Lung (tissue), 12 donors: Measurements from ENCODE around the gene MT1HL1. TPM values are rescaled to one million over a fixed set of nuclear protein-coding genes. Genes with fewer than 3 reads are reported as not detected.

Source experiments
- ATAC-seq: fragments of 200-7000 bp; cut with Tn5 transposase; one replicate; pipeline ENCODE4 v1.9.1; 2020; ENCODE audit warnings: moderate number of reproducible peaks; ENCODE audit not compliant: insufficient read depth, low FRiP score
- DNase-seq, 3 donors: peaks; one replicate each; pipeline ENCODE4 v3.0.0-alpha.2; 2013 to 2017
- H3K27ac ChIP-seq, 2 donors: one replicate each; pipeline ENCODE4 v1.5.1; 2013; ENCODE audit warnings: mild to moderate bottlenecking in 2 of 2, moderate library complexity in 2 of 2, control low read depth in 1 of 2, inconsistent platforms in 1 of 2, low read depth in 1 of 2, low read length in 1 of 2
- H3K27me3 ChIP-seq, 3 donors: one replicate each; pipeline ENCODE4 v1.5.1; 2013; ENCODE audit warnings: low read length in 2 of 3; ENCODE audit not compliant: control insufficient read depth in 3 of 3, insufficient read depth in 3 of 3
- H3K36me3 ChIP-seq, 4 donors: one replicate each; pipeline ENCODE4 v1.5.1; 2013; ENCODE audit warnings: low read length in 4 of 4, mild to moderate bottlenecking in 1 of 4, moderate library complexity in 1 of 4; ENCODE audit not compliant: control insufficient read depth in 4 of 4, insufficient read depth in 4 of 4
- H3K4me1 ChIP-seq, 5 donors: one replicate each; pipeline ENCODE4 v1.5.1; 2013; ENCODE audit warnings: low read length in 5 of 5, mild to moderate bottlenecking in 2 of 5, moderate library complexity in 1 of 5; ENCODE audit not compliant: control insufficient read depth in 5 of 5, insufficient read depth in 5 of 5
- H3K4me3 ChIP-seq: one replicate; pipeline ENCODE4 v1.5.1; 2013; ENCODE audit warnings: mild to moderate bottlenecking, control low read depth, moderate library complexity
- H3K9ac ChIP-seq, 2 donors: one replicate each; pipeline ENCODE4 v1.5.1; 2013; ENCODE audit warnings: low read length in 2 of 2, control low read depth in 1 of 2; ENCODE audit not compliant: insufficient read depth in 1 of 2
- H3K9me3 ChIP-seq, 4 donors: one replicate each; pipeline ENCODE4 v1.5.1; 2013; ENCODE audit warnings: low read length in 3 of 4, mild to moderate bottlenecking in 1 of 4, moderate library complexity in 1 of 4; ENCODE audit not compliant: control insufficient read depth in 4 of 4, insufficient read depth in 3 of 4
- CTCF ChIP-seq: IDR thresholded peaks from 2 replicates; pipeline ENCODE4 v1.5.1; 2012; ENCODE audit warnings: mild to moderate bottlenecking; ENCODE audit errors: control extremely low read depth, extremely low read depth
- WGBS, 2 donors: extraction: QIAGEN DNeasy Blood & Tissue Kit; methylation state at CpG; one replicate each; pipeline ENCODE4 v1.1.7; 2013; 5-methylcytosine and 5-hydroxymethylcytosine counted together
- polyA plus RNA-seq, 2 donors: library from polyadenylated mRNA; stranded (reverse); fragments of 200-250 nt; gene quantifications; one replicate each; pipeline ENCODE4 v1.2.1, GENCODE V29; 2013
- total RNA-seq, 2 donors: library from RNA; depleted of rRNA in 1 of 2; stranded (reverse); fragments of >200 nt in 1 of 2; gene quantifications; one replicate each; pipeline ENCODE4 v1.2.1, GENCODE V29; 2014 to 2021
- donor health status: control.
- donor health status: control.
- donor health status: Bipolar disorder and iron deficiency.
- donor health status: healthy.
- donor health status: DM: yes; HTN: yes; CAD: no.

Gene MT1HL1
- total and polyA plus RNA-seq, 4 donors: not detected

DNA sequence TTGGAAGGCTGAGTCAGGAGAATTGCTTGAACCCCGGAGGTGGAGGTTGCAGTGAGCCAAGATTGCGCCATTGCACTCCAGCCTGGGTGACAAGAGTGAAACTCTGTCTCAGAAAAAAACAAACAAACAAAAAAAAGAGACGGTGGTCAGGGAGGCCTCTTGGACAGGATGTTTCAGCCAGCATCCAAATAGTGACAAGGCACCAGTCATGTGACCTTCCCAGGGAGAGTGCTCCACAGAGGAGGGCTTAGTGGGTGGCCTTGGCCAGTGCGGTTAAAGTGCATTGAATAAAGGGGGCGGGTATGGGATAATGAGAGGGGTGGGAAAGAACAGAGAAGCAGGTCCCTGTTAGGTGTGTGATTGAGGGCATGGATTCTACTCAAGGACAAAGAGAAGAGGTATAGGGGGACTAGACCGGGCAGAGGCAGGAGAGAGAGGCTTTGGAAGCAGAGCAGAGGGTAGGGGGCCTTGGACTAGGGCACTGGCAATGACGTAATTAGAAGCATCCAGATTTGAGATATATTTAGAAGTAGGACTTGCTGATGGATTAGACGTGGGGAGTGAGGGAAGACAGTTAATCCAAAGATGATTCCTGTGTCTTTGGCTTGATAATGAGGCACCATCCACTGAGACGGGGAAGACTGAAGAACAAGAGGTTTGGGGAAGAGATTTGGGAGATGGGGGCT, 25.8 kb upstream of the MT1HL1 start:
- no peak overlapping the region for H3K4me3 ChIP-seq

GRCh38 chr1:237029240-237029639, 25.0 kb upstream of the MT1HL1 start:
- no peaks in the 10 kb centered on the region for H3K9me3 ChIP-seq
- ATAC-seq (no peak), DNase-seq (no peak)
- TF ChIP-seq CTCF: no peak
- peaks cover 0 to 2% (median 0%) of the 10 kb centered on the region in 5 donors for H3K4me1 ChIP-seq
- H3K27ac ChIP-seq: no peak overlapping the region
- no peaks in the 10 kb centered on the region for H3K36me3 ChIP-seq
- H3K9ac ChIP-seq: no peak overlapping the region
- 47 to 58% methylated on average over 3 of the region's 3 CpGs for WGBS, 2 donors
- no peak overlapping the region for H3K4me3 ChIP-seq
- H3K27me3 ChIP-seq: no peaks in the 10 kb centered on the region

More for the DNA sequence above, 25.8 kb upstream of the MT1HL1 start:
- Histone ChIP-seq H3K27ac (peak overlapping the region in 1 of 2 donors; percentile 74), H3K27me3 (no peaks in the 10 kb centered on the region), H3K9me3 (no peaks in the 10 kb centered on the region), H3K36me3 (no peaks in the 10 kb centered on the region), H3K9ac (no peak overlapping the region), H3K4me1 (peaks cover 0 to 2% (median 0%) of the 10 kb centered on the region in 5 donors)
- DNase-seq (no peak), ATAC-seq (no peak)
- no peak for TF ChIP-seq CTCF
- 74 to 77% methylated on average over 9 of the region's 9 CpGs for WGBS, 2 donors

DNA sequence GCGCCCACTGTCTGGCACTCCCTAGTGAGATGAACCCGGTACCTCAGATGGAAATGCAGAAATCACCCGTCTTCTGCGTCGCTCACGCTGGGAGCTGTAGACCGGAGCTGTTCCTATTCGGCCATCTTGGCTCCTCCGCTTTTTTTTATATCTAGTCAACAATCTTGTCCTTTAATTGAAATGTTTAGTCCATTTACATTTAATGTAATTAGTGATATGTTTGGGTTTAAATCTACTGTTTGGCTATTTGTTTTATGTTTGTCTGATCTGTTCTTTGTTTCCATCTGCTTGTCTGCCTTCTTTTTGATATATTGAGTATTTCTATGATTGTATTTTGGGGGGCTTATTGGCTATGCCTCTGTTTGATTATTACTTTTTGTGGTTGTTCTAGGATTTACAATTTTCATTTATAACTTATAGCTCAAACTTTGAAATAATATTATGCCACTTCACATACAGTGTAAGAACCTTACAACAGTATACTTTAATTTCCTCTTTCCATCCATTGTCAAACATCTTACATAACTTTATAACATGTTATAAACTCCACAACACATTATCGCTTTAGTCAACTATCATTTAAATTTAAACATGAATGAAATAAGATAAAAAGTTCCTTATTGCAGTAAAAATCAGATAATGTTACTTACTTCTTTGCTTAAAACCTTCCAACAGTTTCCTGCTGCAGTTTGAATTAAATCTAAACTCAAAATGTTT, 21.3 kb upstream of the MT1HL1 start:
- no peaks in the 10 kb centered on the region for H3K9me3 ChIP-seq
- no peak overlapping the region for H3K9ac ChIP-seq
- H3K4me3 ChIP-seq: no peak overlapping the region
- no peak for TF ChIP-seq CTCF
- DNase-seq (no peak), ATAC-seq (no peak)
- no peaks in the 10 kb centered on the region for H3K27me3 ChIP-seq
- WGBS, 2 donors: 97 to 98% methylated on average over 7 to 8 of the region's 10 CpGs
- H3K27ac ChIP-seq: no peak overlapping the region
- H3K4me1 ChIP-seq: no peaks in the 10 kb centered on the region
- H3K36me3 ChIP-seq: no peaks in the 10 kb centered on the region
